ENCODE measurements around the gene KRT40.

DNA sequence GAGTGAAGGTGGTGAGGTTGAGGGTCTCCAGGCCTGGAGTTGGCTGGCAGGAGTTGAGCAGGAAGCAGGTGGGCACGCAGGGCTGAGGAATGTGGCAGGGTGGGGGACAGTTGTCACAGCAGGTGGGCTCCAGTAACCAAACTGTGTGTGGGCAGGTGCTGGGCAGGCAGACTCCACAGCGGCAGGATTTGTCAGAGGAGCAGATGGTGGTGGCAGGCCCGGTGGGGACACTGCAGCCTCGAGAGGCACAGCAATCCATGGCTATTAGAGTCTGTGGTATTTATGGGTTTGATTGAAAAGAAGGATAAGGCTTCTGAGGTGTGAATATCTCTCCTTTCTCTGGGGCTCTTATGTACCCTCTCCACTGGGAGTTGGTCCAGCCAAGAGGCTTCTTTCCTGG, 9.7 kb upstream of the KRT40 start, which contains the start of gene KRTAP3-3:
- TF ChIP-seq EZH2phosphoT487 (IDR thresholded peaks at IDR 0.05; ENCODE audit: insufficient read depth, low read depth) (no peak), EZH2 (IDR thresholded peaks at IDR 0.05; ENCODE audit: insufficient read depth, poor library complexity, severe bottlenecking) (no peak)
